ENCODE data around the gene TMEM145. TPM values are rescaled to one million over a fixed set of nuclear protein-coding genes. Genes with fewer than 3 reads are reported as not detected.
A peak's percentile ranks its signal among the peaks of the same experiment; 100 is the strongest.

The TMEM145 gene
- total and polyA plus RNA-seq, 9 of the 15 experiments (the other 6 are each of a cell fraction or from before 2014, with no cell fraction given) = 0.80 to 5.5 (median 1.9) TPM; not detected in 3

- TF ChIP-seq YBX1 (IDR thresholded peaks at IDR 0.05) (no peak), ZC3H11A (IDR thresholded peaks at IDR 0.05; ENCODE audit: low read depth, low read length) (no peak), ZNF431 (CRISPR knock-in tag; IDR thresholded peaks at IDR 0.05) (no peak), TEAD1 (CRISPR knock-in tag; IDR thresholded peaks at IDR 0.05) (no peak), KHSRP (IDR thresholded peaks at IDR 0.05) (no peak), RFX5 (IDR thresholded peaks at IDR 0.05; ENCODE audit: low read depth, low read length) (no peak), SMAD4 (CRISPR knock-in tag; conservative IDR thresholded peaks at IDR 0.05) (peak; percentile 46), CEBPB (tag; IDR thresholded peaks at IDR 0.05) (no peak), ZNF589 (CRISPR knock-in tag; IDR thresholded peaks at IDR 0.05; ENCODE audit: low read depth) (no peak), CREB1 (IDR thresholded peaks at IDR 0.05) (no peak), CREB1 (CRISPR knock-in tag; IDR thresholded peaks at IDR 0.05) (peak; percentile 58), U2AF2 (optimal IDR thresholded peaks at IDR 0.05; ENCODE audit: low read depth, low read length) (no peak), KLF16 (IDR thresholded peaks at IDR 0.05) (no peak), KAT7 (CRISPR knock-in tag; IDR thresholded peaks at IDR 0.05; ENCODE audit: borderline replicate concordance) (peak; percentile 93), ZNF561 (CRISPR knock-in tag; conservative IDR thresholded peaks at IDR 0.05) (no peak), NFIC (IDR thresholded peaks at IDR 0.05) (peak; percentile 98), POLR2H (tag; IDR thresholded peaks at IDR 0.05; ENCODE audit: low read depth) (no peak), CHD4 (IDR thresholded peaks at IDR 0.05; ENCODE audit: insufficient read depth, insufficient replicate concordance, low read depth, low read length, poor library complexity, severe bottlenecking) (no peak), ZHX1 (conservative IDR thresholded peaks at IDR 0.05; ENCODE audit: low read length) (no peak), HDGF (IDR thresholded peaks at IDR 0.05) (no peak), ZNF609 (CRISPR knock-in tag; IDR thresholded peaks at IDR 0.05; ENCODE audit: borderline replicate concordance) (no peak)
These were observed 33.0 kb upstream of the TMEM145 start (continued) for GRCh38 chr19:42279902-42280814.

Measured in K562 (cell line).